ENCODE measurements around the gene THAP9. TPM values are rescaled to one million over a fixed set of nuclear protein-coding genes. Genes with fewer than 3 reads are reported as not detected.
"Not testable (repeated sequence)": the region's sequence is repeated elsewhere in the genome, so short reads cannot be mapped to it uniquely, and the experiment has no call there.

THAP9 gene
- 6.0 and 8.9 TPM in 2 replicates for total RNA-seq (2014; rRNA removed; shearing (Covaris generic))
- 3.7 and 5.6 TPM in 2 replicates for polyA plus RNA-seq (2014; cell fraction: nucleus; rRNA removed)

- peak; percentile 97 for DNase-seq (ENCODE audit: extremely low read depth, low read depth)
Observed at GRCh38 chr4:82900411-82901182, at the start of gene THAP9. THAP9 (plus strand) TSS chr4:82900735; CDS start chr4:82900803, 68 bp downstream.

- DNase-seq (ENCODE audit: extremely low read depth, low read depth) = no peak
Observed at GRCh38 chr4:82851318-82851717, 49.2 kb upstream of the THAP9 start.

GRCh38 chr4:82851885-82852750 lies 48.4 kb upstream of the THAP9 start:
- DNase-seq (ENCODE audit: extremely low read depth, low read depth) = peak; percentile 4

GRCh38 chr4:82852751-82853285 lies 47.7 kb upstream of the THAP9 start:
- no peak for DNase-seq (ENCODE audit: extremely low read depth, low read depth)

GRCh38 chr4:82860487-82860886 lies 40.0 kb upstream of the THAP9 start:
- DNase-seq (ENCODE audit: extremely low read depth, low read depth) = not testable (repeated sequence)

- no peak for DNase-seq (ENCODE audit: extremely low read depth, low read depth)
Observed at GRCh38 chr4:82861529-82861928, 39.0 kb upstream of the THAP9 start.

GRCh38 chr4:82864336-82864979 lies 36.1 kb upstream of the THAP9 start:
- DNase-seq (ENCODE audit: extremely low read depth, low read depth) = no peak

- no peak for DNase-seq (ENCODE audit: extremely low read depth, low read depth)
Observed at GRCh38 chr4:82865592-82865991, 34.9 kb upstream of the THAP9 start.

- DNase-seq (ENCODE audit: extremely low read depth, low read depth) = not testable (repeated sequence)
Observed at GRCh38 chr4:82866033-82866432, 34.5 kb upstream of the THAP9 start.

GRCh38 chr4:82866706-82867385 lies 33.7 kb upstream of the THAP9 start:
- DNase-seq (ENCODE audit: extremely low read depth, low read depth) = no peak

GRCh38 chr4:82868572-82868971 lies 32.0 kb upstream of the THAP9 start:
- no peak for DNase-seq (ENCODE audit: extremely low read depth, low read depth)

- DNase-seq (ENCODE audit: extremely low read depth, low read depth) = no peak
Observed at GRCh38 chr4:82885410-82885809, 15.1 kb upstream of the THAP9 start.

- DNase-seq (ENCODE audit: extremely low read depth, low read depth) = no peak
Observed at GRCh38 chr4:82886147-82886942, 14.2 kb upstream of the THAP9 start.

- DNase-seq (ENCODE audit: extremely low read depth, low read depth) = no peak
Observed at GRCh38 chr4:82889287-82889686, 11.2 kb upstream of the THAP9 start.

GRCh38 chr4:82890528-82890900 lies 10.0 kb upstream of the THAP9 start:
- no peak for DNase-seq (ENCODE audit: extremely low read depth, low read depth)

GRCh38 chr4:82890901-82891706 lies 9.4 kb upstream of the THAP9 start, which contains the start of gene SEC31A:
SEC31A (minus strand) TSS chr4:82891153; CDS start chr4:82881936, 9,217 bp downstream.
- peak; percentile 90 for DNase-seq (ENCODE audit: extremely low read depth, low read depth)

- no peak for DNase-seq (ENCODE audit: extremely low read depth, low read depth)
Observed at GRCh38 chr4:82891707-82892466, 8.6 kb upstream of the THAP9 start.

GRCh38 chr4:82892467-82892802 lies 8.1 kb upstream of the THAP9 start:
- DNase-seq (ENCODE audit: extremely low read depth, low read depth) = no peak

Data from NCI-H460 (cell line).